IMR-90 (cell line): ENCODE results near the gene PTGES. TPM values are rescaled to one million over a fixed set of nuclear protein-coding genes. Genes with fewer than 3 reads are reported as not detected.

Experiments
- ATAC-seq: fragments of 200-7000 bp; cut with Tn5 transposase; 2 replicates; pipeline ENCODE4 v1.9.1; 2020; ENCODE audit warnings: low read depth, mild to moderate bottlenecking, moderate library complexity
- BruUV-seq: library from RNA; stranded (reverse); fragments of 400-500 nt; replicated peaks from 2 replicates; lab custom pipeline; 2021; lab: Mats Ljungman, UMichigan
- CTCF ChIA-PET: fragments of 300-600 bp; formaldehyde crosslinking; extraction: SDS; loops from one replicate; lab custom pipeline; 2021; ENCODE audit warnings: antibody characterized with exemption; lab: Yijun Ruan, JAX
- POLR2A ChIA-PET: fragments of 300-600 bp; sonication (Branson Sonifier 250); formaldehyde crosslinking; loops from one replicate; lab custom pipeline; 2022; ENCODE audit warnings: antibody characterized with exemption; ENCODE audit not compliant: unreplicated experiment; lab: Charles Lee
- DNase-seq: peaks from one replicate; pipeline ENCODE4 v3.0.0; 2013
- H2AFZ ChIP-seq: replicated peaks from 2 replicates; pipeline ENCODE3; 2013; ENCODE audit warnings: low read length, mild to moderate bottlenecking; ENCODE audit not compliant: poor library complexity
- H2AK5ac ChIP-seq: 2 replicates; pipeline ENCODE4 v1.6.1; 2013; ENCODE audit warnings: low read depth, low read length, inconsistent platforms
- H2AK9ac ChIP-seq: replicated peaks from 2 replicates; pipeline ENCODE3; 2013; ENCODE audit warnings: mild to moderate bottlenecking, low read depth, low read length, moderate library complexity; ENCODE audit not compliant: poor library complexity
- H2BK120ac ChIP-seq: 2 replicates; pipeline ENCODE4 v1.6.1; 2013; ENCODE audit warnings: low read depth, low read length, inconsistent platforms
- H2BK15ac ChIP-seq: 3 replicates; pipeline ENCODE4 v1.6.1; 2013; ENCODE audit warnings: low read depth, low read length, inconsistent platforms
- H2BK20ac ChIP-seq: 2 replicates; pipeline ENCODE4 v1.6.1; 2013; ENCODE audit warnings: low read depth, mild to moderate bottlenecking, inconsistent platforms, low read length, moderate library complexity
- H2BK5ac ChIP-seq: 2 replicates; pipeline ENCODE4 v1.6.1; 2013; ENCODE audit warnings: mild to moderate bottlenecking, low read depth, low read length, inconsistent platforms; ENCODE audit not compliant: poor library complexity, severe bottlenecking
- H3K14ac ChIP-seq: replicated peaks from 2 replicates; pipeline ENCODE4 v1.6.1; 2013; ENCODE audit warnings: low read depth, low read length, inconsistent platforms
- H3K18ac ChIP-seq: 2 replicates; pipeline ENCODE4 v1.6.1; 2013; ENCODE audit warnings: low read depth, low read length, control low read depth
- H3K23ac ChIP-seq: 2 replicates; pipeline ENCODE4 v1.6.1; 2013; ENCODE audit warnings: low read depth, low read length, inconsistent platforms
- H3K27ac ChIP-seq: 2 replicates; pipeline ENCODE4 v1.5.1; 2013; ENCODE audit warnings: mild to moderate bottlenecking, control low read depth, low read length; ENCODE audit not compliant: insufficient read depth
- H3K27me3 ChIP-seq: 2 replicates; pipeline ENCODE4 v1.6.1; 2013; ENCODE audit warnings: low read length; ENCODE audit not compliant: control insufficient read depth, insufficient read depth
- H3K36me3 ChIP-seq: 2 replicates; pipeline ENCODE4 v1.6.1; 2013; ENCODE audit warnings: low read length, mixed read lengths; ENCODE audit not compliant: control insufficient read depth, insufficient read depth
- H3K4ac ChIP-seq: 2 replicates; pipeline ENCODE4 v1.6.1; 2013; ENCODE audit warnings: low read depth, low read length, inconsistent platforms
- H3K4me1 ChIP-seq: 2 replicates; pipeline ENCODE4 v1.6.1; 2013; ENCODE audit warnings: low read length, mixed read lengths; ENCODE audit not compliant: control insufficient read depth, insufficient read depth
- H3K4me2 ChIP-seq: 2 replicates; pipeline ENCODE4 v1.6.1; 2013; ENCODE audit warnings: low read depth, mild to moderate bottlenecking, control low read depth, low read length, moderate library complexity
- H3K4me3 ChIP-seq: 2 replicates; pipeline ENCODE4 v1.5.1; 2013; ENCODE audit warnings: low read depth, mild to moderate bottlenecking, control low read depth, low read length, moderate library complexity; ENCODE audit not compliant: insufficient read depth
- H3K56ac ChIP-seq: 2 replicates; pipeline ENCODE4 v1.6.1; 2013; ENCODE audit warnings: low read length, inconsistent platforms; ENCODE audit not compliant: insufficient read depth; ENCODE audit errors: extremely low read depth
- H3K79me1 ChIP-seq, 2 experiments: 2 replicates each; pipeline ENCODE4 v1.6.1; 2013; ENCODE audit warnings: low read length in 2 of 2, inconsistent platforms in 1 of 2, low read depth in 1 of 2
- H3K9ac ChIP-seq: 2 replicates; pipeline ENCODE4 v1.6.1; 2013; ENCODE audit warnings: low read depth, low read length, control low read depth
- H3K9me1 ChIP-seq: 2 replicates; pipeline ENCODE4 v1.6.1; 2013; ENCODE audit warnings: low read length, inconsistent platforms; ENCODE audit not compliant: insufficient read depth
- H3K9me3 ChIP-seq: 2 replicates; pipeline ENCODE4 v1.6.1; 2013; ENCODE audit warnings: low read length; ENCODE audit not compliant: control insufficient read depth, insufficient read depth
- H4K20me1 ChIP-seq: 2 replicates; pipeline ENCODE4 v1.6.1; 2013; ENCODE audit warnings: low read length, inconsistent platforms; ENCODE audit not compliant: insufficient read depth
- H4K5ac ChIP-seq: 2 replicates; pipeline ENCODE4 v1.6.1; 2013; ENCODE audit warnings: mild to moderate bottlenecking, low read depth, low read length, control low read depth
- H4K8ac ChIP-seq, 2 experiments: 2 replicates each; pipeline ENCODE4 v1.6.1; 2013; ENCODE audit warnings: low read depth in 2 of 2, low read length in 2 of 2, control low read depth in 1 of 2, inconsistent platforms in 1 of 2
- H4K91ac ChIP-seq: 2 replicates; pipeline ENCODE4 v1.6.1; 2013; ENCODE audit warnings: low read depth, low read length, inconsistent platforms; ENCODE audit not compliant: insufficient read depth
- BHLHE40 ChIP-seq: fragments of 150-350 bp; IDR thresholded peaks from 2 replicates; pipeline ENCODE4 v1.6.1; 2016; ENCODE audit warnings: mild to moderate bottlenecking, low read depth, low read length
- CEBPB ChIP-seq: IDR thresholded peaks from 2 replicates; pipeline ENCODE4 v1.6.1; 2012; ENCODE audit warnings: low read depth, low read length, improper control_type of control experiment
- CHD1 ChIP-seq: IDR thresholded peaks from 2 replicates; pipeline ENCODE4 v1.6.1; 2012; ENCODE audit warnings: low read depth, low read length, improper control_type of control experiment
- CTCF ChIP-seq: conservative IDR thresholded peaks from 2 replicates; pipeline ENCODE4 v1.5.1; 2012; ENCODE audit warnings: mild to moderate bottlenecking, low read depth, low read length, improper control_type of control experiment
- ELK1 ChIP-seq: fragments of 150-350 bp; IDR thresholded peaks from 2 replicates; pipeline ENCODE4 v1.6.1; 2016; ENCODE audit warnings: low read depth, mild to moderate bottlenecking, low read length, moderate library complexity, borderline replicate concordance
- FOS ChIP-seq: fragments of 150-350 bp; IDR thresholded peaks from 2 replicates; pipeline ENCODE4 v1.6.1; 2016; ENCODE audit warnings: low read depth, low read length
- MAZ ChIP-seq: IDR thresholded peaks from 2 replicates; pipeline ENCODE4 v1.6.1; 2012; ENCODE audit warnings: low read depth, mild to moderate bottlenecking, low read length, improper control_type of control experiment, moderate library complexity, borderline replicate concordance
- MXI1 ChIP-seq: IDR thresholded peaks from 2 replicates; pipeline ENCODE4 v1.6.1; 2012; ENCODE audit warnings: low read depth, mild to moderate bottlenecking, low read length, moderate library complexity, borderline replicate concordance
- NFE2L2 ChIP-seq: fragments of 150-350 bp; IDR thresholded peaks from 2 replicates; pipeline ENCODE4 v1.6.1; 2016; ENCODE audit warnings: low read depth, mild to moderate bottlenecking, low read length
- POLR2A ChIP-seq: IDR thresholded peaks from 2 replicates; pipeline ENCODE4 v1.6.1; 2012; ENCODE audit warnings: mild to moderate bottlenecking, low read depth, low read length
- RFX5 ChIP-seq: IDR thresholded peaks from 2 replicates; pipeline ENCODE4 v1.8.0; 2012; ENCODE audit warnings: low read depth, mild to moderate bottlenecking, low read length, moderate library complexity
- SMC3 ChIP-seq: fragments of 150-350 bp; IDR thresholded peaks from 2 replicates; pipeline ENCODE4 v1.6.1; 2016; ENCODE audit warnings: low read depth, mild to moderate bottlenecking, antibody characterized with exemption, low read length, moderate library complexity
- USF2 ChIP-seq: fragments of 150-350 bp; IDR thresholded peaks from 2 replicates; pipeline ENCODE4 v1.6.1; 2017; ENCODE audit warnings: mild to moderate bottlenecking, antibody characterized with exemption, low read length, low read depth
- WGBS, 2 experiments: methylation state at CpG; one replicate each; pipeline versions ENCODE4 v1.1.5 to v1.1.7; 2013; ENCODE audit warnings: missing lambda C conversion rate in 2 of 2; ENCODE audit not compliant: insufficient read length in 1 of 2; ENCODE audit errors: extremely low coverage in 2 of 2; 5-methylcytosine and 5-hydroxymethylcytosine counted together
- dilution Hi-C: fragments of 300-500 bp; cut with HindIII; formaldehyde crosslinking; loops from one replicate; pipeline ENCODE4 v1.14.3; 2018; ENCODE audit warnings: low sequenced_read_pairs; ENCODE audit not compliant: unreplicated experiment
- in situ Hi-C: fragments of 300-500 bp; cut with MboI; formaldehyde crosslinking; loops from 3 replicates; pipeline ENCODE4 v1.14.3; 2019; ENCODE audit warnings: low sequenced_read_pairs, inconsistent platforms, mixed read lengths
- intact Hi-C: fragments of 100-400 bp; cut with micrococcal nuclease; formaldehyde crosslinking; loops from 2 replicates; pipeline ENCODE4 v1.10.0; 2022
- polyA plus RNA-seq, 3 experiments: library from polyadenylated mRNA; depleted of rRNA; stranded (reverse); fragments of >200 nt; gene quantifications; 2 replicates each; pipeline ENCODE4 v1.2.3, GENCODE V29; 2012; ENCODE audit warnings: low replicate concordance in 1 of 3
- total RNA-seq: library from RNA; depleted of rRNA; stranded (reverse); fragments of >200 nt; gene quantifications from 2 replicates; pipeline ENCODE4 v1.2.3, GENCODE V29; 2012

Gene PTGES
- total and polyA plus RNA-seq, 2 of the 4 experiments (the other 2 are of a cell fraction): 3.2 to 6.3 TPM

- Histone ChIP-seq H4K20me1 (peaks cover 3% of the 10 kb centered on the region; the same call in 1 of the 2 replicates), H4K5ac (no peak overlapping the region), H4K91ac (peak overlapping the region; percentile 100), H3K27me3 (no peaks in the 10 kb centered on the region), H3K56ac (no peak overlapping the region; the same call in 1 of the 2 replicates), H3K9ac (no peak overlapping the region), H3K79me1 (peaks cover 26 to 82% of the 10 kb centered on the region in 2 experiments; a peak in 3 of 4 replicates), H3K9me1 (peaks cover 21% of the 10 kb centered on the region), H3K4me1 (peaks cover 31% of the 10 kb centered on the region), H3K14ac (peak overlapping the region; percentile 70; the same call in 1 of the 2 replicates), H2BK5ac (no peak overlapping the region), H2AK5ac (peak overlapping the region; percentile 99), H3K9me3 (no peaks in the 10 kb centered on the region), H3K4ac (peak overlapping the region; percentile 87), H4K8ac (peak overlapping the region; percentile 71 to 82; a peak in 3 of 4 replicates), H2BK120ac (peak overlapping the region; percentile 96), H2AFZ (no peak overlapping the region), H2AK9ac (no peak overlapping the region), H3K18ac (no peak overlapping the region; the same call in 1 of the 2 replicates), H3K36me3 (peaks cover 12% of the 10 kb centered on the region), H3K27ac (peak overlapping the region; percentile 31; the same call in 1 of the 2 replicates), H3K4me2 (no peak overlapping the region), H2BK15ac (peak overlapping the region; percentile 67; the same call in 2 of the 3 replicates), H3K4me3 (no peak overlapping the region), H2BK20ac (peak overlapping the region; percentile 56), H3K23ac (0 out of 2 replicates have a peak overlapping the region, but pooled peaks have one; percentile 79)
- ATAC-seq: no peak
- in situ Hi-C loops: no loop called here
- dilution Hi-C loops: no loop called here
- POLR2A ChIA-PET: interaction anchor here (0.6 kb wide), 1 partner anchor 81 kb away, joined by 3 read pairs; no protein-coding TSS in a partner anchor
- no peak for TF ChIP-seq CHD1
- TF ChIP-seq MAZ: no peak
- TF ChIP-seq RFX5: no peak
- no peak for TF ChIP-seq CTCF
- no peak for TF ChIP-seq BHLHE40
- TF ChIP-seq ELK1: no peak
- TF ChIP-seq FOS: no peak
- TF ChIP-seq SMC3: no peak
- TF ChIP-seq USF2: no peak
- no peak for TF ChIP-seq CEBPB
- no peak for TF ChIP-seq MXI1
- TF ChIP-seq NFE2L2: no peak
- no peak for TF ChIP-seq POLR2A
- intact Hi-C loops: no loop called here
- CTCF ChIA-PET: no interaction called here
- DNase-seq: no peak
- BruUV-seq: no TSS peak
- 100% methylated on average over 1 of the region's 3 CpGs; no CpG with 5 or more reads in 1 of the 2 experiments for WGBS, 2 experiments
Measured at GRCh38 chr9:129695870-129696269, 57.0 kb downstream of the PTGES start.
